ENCODE results near the gene DNASE2B.

DNASE2B gene, protein sequence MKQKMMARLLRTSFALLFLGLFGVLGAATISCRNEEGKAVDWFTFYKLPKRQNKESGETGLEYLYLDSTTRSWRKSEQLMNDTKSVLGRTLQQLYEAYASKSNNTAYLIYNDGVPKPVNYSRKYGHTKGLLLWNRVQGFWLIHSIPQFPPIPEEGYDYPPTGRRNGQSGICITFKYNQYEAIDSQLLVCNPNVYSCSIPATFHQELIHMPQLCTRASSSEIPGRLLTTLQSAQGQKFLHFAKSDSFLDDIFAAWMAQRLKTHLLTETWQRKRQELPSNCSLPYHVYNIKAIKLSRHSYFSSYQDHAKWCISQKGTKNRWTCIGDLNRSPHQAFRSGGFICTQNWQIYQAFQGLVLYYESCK

DNA sequence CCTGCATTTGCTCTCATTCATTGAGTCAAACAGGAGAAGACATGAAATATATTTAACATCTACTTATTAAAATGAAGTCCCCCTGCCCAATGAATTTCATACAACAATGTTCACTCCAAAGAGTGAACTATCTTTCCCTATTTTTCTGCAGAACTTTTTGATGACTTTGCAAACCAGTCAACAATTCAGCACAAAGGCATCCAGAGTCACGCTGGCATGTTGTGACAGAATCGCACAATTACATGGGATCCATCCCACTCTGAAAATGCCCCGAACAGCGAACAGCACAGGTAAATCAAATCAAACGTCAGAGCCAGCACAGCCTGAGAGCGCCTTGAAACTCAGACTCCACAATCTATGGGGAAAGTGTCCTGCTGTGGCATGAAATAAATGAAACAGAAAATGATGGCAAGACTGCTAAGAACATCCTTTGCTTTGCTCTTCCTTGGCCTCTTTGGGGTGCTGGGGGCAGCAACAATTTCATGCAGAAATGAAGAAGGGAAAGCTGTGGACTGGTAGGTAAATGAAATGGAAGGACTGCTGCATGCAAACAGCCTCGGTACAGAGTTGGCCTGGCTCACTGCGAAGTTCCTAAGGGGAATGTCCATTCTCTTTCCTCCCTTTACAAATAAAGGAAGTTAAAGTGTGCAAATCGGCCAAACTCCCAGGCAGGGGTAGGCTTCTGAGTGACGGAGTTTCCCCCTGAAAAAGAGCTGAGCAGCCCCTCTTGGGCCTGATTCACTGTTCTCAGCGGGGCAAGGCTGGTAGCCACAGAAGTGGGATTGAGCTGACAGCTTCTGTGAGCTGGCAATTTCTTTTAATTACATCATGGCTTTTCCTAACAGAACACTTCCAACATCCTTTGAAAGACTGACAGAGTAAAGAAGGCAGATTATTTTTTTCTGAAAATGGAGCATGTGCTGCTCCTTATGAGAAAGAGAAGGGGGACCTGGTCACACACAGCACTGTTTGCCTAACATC, at the start of gene DNASE2B:
Gene DNASE2B (plus strand): TSS at position 310 of the 981 bp plus-strand sequence. CDS start 81 bp downstream, at position 391.
- no peak for DNase-seq (ENCODE audit: low spot score)

DNA sequence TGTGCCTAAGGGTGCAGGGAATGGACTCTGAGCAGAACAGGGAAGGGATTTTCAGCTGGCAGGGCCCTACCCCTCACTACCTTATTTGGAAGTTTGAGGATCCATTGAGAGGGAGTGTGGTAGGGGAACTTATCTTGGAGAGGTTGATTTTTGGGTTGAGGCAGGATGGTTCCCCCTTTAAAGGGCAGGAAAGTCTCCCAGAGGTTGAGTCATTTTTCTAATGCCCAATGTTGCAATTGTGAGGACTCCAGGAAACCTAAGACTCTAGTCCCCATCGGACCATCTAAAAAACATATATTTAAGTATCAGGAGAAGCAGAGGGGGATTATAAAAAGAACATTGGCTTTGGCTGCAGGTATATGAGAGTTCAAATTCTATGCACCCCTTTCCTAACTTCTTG, 49.5 kb upstream of the DNASE2B start:
- no peak for DNase-seq (ENCODE audit: low spot score)

DNA sequence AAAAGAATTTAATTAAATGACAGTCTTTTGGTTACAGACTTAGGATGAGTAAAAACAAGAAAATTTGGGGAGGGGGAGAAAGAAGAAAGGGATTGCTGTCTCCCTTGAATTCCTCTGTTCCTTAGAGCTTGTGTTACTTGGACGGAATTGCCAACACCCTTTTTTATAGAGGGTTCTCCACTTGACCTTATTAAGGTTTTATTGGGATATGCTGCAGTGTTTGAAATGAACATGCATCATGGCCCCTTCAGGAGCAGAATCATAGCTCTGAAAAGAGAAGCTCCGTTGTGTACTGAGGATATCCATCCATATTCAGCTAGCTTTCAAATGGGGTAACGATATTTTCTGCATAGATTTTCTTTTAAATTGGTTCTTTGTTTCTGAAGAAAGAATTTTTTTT, 48.2 kb upstream of the DNASE2B start:
- DNase-seq (ENCODE audit: low spot score) = no peak

DNA sequence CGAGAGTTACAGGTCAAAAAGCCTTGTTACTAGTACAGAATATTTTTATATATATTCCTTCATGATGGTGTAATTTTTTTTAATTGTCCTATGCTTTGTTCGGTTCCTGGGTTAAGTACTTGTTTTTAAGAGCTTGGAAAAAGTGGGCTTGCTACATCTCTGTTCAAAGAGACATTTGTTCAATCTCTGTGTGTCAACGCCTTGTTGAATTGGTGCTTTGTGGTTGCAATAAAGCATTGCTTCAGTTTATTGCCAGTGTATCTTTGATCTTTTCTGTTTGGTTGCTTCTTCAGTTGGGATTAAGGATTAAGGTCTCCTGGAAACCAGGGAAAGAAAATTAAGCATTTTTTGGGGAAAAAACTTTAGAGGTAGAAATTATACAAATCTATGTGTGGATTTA, 47.7 kb upstream of the DNASE2B start:
- DNase-seq (ENCODE audit: low spot score) = no peak

DNA sequence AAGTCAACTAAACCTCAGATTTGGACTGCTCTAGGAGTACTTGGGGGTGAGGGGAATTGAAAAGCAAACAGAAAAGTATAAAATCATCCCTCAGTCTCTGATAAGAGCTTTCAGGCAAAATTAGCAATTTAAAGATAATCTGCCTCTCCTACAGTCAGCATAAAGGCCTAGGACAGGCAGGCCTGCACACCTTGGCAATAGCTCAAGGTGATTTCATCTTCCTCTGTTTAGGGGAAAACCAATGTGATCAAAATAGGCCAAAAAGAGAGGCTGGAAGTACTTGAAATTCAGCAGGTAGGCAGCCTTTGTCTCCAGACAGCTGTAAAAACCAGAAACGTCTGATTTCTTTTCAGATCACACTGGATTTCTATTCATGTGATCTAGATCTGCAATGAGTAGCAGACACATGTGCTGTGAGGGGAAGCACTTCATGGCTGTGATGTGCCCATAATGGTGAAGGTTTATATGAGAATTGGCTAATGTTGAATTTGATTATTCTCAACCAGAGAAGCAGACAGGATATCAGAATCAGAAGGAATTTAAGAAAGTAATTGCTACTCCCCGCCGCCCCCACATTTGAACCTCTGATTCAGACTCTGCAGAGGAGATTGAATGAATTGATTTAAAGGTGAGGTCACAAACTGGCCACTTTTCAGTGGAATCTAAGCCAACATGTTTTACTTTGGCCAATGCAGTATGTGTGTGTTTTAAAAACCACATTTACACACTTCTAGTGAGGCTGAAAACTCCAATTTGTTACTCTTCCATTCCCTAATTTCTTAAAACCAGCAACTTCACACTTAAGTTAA, 45.8 kb upstream of the DNASE2B start:
- DNase-seq (ENCODE audit: low spot score) = no peak

DNA sequence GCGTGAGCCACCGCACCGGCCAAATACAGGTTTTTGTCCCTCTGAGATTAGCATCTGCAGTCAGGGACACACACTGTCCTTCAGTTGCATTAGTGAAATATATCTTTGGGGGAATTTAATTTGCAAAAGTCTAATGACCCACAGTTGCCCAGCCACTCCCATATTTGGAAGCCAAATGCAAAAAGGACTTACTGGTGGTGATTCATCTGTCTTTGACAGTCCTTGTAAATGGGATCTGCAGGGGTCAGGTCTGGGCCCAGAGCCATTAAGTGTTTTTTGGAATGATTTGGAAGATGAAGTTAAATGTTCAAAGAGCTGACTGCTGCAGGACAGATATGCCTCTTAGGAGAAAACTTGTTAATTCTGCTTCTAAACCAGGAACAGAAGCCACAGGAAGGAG, 44.6 kb upstream of the DNASE2B start:
- DNase-seq (ENCODE audit: low spot score) = no peak

DNA sequence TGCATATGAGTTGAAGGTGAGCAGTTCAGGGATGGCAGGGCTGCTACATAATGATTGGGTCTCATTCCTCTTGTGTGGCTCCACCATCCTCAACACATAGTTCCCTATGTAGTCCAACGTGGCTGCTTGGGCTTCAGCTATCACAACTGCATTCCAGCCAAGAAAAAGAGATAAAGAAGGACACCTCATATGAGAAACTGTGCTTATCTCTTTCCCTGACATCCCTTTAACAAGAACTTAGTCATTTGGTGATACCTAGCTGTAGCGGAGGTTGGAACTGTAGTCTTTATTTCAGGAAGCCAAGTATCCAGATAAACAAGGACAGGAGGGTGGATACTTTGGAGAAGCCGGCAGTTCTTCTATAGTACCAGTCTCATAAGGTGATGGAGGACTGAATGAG, 42.7 kb upstream of the DNASE2B start:
- DNase-seq (ENCODE audit: low spot score) = no peak

DNA sequence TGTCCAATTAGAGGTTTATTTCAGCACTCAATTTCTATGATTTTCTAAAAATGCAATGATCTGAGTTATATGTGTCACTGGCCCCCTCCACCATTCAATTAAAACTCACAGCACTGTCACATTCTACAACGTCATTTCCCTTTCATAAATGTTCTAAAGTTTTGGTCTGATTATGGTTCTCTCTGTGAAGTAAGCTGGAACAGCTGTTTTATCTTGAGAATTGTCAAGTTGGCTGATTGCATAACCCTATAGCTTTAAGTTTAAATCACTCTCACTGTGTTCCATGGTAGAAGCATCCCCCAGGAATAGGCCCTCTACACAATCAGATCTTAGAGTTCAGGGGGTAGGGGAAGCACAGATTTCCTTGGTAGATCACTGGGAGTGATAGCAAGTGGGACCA, 41.4 kb upstream of the DNASE2B start:
- no peak for DNase-seq (ENCODE audit: low spot score)

DNA sequence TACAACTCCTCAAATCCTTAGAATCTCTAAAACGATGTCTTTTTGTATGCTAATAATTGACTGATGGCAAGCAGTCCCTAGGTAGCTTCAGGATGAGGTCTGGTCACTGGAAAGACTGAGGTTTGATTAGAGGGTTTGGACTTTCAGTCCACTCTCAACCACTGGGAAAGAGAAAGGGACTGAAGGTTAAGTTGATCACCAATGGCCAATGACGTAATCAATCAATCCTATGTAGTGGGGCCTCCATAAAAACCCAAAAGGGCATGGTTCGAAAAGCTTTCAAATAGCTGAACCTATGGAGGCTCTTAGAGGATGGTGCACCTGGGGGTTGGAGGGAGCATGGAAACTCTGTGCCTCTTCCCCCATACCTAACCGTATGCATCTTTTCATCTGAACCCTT, 39.6 kb upstream of the DNASE2B start:
- DNase-seq (ENCODE audit: low spot score) = no peak

DNA sequence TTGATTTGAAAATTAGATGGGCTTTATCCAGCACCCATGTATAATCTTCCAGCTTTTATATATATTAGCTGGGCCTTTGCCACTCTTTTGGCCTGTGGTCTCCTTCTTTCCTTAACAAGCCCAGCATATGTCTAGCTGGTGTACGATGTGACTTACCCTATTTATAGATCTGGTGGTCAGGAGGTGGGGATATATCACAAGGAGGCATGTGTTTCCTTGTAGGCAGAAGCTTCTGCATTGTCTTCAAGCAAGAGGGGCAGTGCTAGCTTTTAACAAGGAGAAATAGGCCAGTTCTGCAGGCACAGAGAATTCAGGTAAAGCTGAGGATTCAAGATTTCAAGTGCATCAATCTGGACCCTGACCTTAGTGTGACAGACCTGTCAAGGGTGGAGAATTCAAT, 38.0 kb upstream of the DNASE2B start:
- DNase-seq (ENCODE audit: low spot score) = no peak

DNA sequence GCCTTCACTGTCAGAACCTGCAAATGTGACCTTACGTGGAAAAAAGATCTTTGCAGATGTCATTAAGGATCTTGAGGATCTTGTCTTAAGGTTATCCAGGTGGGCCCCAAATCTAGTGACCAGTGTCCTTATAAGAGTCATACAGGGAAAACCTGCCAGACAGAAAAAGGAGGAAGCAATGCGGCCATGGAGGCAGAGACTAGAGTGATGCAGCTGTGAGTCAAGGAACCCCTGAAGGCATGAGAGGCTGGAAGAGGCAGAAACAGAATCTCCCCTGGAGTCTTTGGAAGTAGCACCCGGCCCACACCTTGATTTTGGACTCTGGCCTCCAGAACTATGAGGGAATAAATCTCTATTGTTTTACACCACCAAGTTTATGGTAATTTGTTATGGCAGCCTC, 36.5 kb upstream of the DNASE2B start:
- no peak for DNase-seq (ENCODE audit: low spot score)

DNA sequence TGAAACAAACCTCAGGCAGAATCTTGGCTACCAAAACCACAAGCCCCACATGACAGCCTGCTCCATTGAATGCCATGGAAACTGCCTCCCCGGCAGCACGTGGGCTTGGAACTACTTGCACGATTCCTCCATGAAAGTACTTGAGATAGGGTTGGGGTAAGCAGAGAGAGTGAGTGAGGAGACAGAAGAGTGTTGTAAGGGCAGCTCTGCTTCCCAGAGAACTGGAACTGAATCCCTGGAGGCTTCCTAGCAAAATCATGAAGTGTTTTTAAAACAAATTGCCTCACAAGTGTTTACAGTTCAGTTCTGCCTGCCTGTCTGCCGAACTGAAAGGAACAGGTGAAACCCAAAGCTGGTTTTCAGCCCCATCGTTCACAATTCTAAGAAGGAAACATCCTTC, 35.3 kb upstream of the DNASE2B start:
- DNase-seq (ENCODE audit: low spot score) = no peak

DNA sequence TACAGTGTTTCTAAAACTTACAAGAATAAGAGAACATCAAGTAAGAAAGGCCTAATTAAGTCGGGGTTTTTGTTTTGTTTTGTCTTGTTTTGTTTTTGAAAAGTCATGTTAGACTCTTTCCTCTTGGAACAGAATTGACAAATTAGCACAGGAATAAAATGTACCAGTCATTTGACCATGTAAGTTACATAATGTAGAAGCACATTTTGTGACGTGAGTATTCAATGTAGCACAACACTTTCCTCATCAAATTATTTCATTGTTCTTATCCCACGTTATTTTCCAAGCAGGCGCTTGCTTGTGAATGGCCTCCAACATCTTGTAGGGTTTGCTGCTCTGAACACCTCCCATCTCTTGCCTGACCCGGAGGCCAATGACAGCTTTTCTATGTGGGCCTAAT, 34.7 kb upstream of the DNASE2B start:
- DNase-seq (ENCODE audit: low spot score) = no peak

DNA sequence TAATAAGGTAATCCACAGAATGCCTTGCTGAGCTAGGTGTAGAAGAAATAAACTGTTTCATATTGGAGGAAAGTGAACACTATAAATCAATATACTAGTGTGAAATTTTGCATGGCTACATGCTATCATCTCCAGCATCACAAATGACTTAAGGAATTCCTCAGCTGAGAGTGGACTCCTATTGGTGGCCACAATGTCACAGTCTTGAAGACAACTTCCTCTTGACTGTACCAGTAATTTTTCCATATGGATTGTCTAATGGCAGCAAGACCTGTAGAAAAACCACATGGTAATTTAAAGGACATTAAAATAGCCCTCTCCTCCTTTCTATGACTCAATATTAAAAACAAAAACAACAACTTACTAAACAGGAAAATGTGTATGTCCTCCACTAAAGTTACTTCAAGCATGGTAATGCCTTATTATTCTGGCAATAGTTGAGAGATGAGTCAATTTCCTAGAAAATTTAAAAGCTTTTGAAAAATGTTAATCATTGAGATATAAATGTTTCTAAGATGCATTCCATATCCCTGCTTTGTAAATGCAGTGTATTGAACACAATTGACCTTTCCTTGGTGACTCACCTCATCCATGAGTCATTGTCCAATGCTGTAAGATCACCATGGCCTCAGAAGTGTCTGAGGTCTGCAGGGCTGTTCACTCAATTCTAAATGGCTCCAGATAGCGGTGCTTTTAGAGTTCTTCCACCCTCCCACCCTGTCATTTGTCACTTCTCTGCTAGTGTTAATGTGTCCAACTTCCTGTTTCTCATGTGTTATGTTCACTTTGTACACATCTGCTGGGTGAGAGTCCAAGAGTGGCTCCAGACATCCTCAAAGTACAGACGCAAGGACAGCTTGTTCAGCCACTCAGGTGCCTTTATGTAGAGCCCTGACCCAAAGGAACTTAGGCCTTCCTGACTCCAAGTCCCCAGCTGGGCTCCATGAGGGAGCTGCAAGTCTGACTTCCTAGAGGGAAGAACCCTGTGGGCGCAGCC, 32.8 kb upstream of the DNASE2B start:
- peak; percentile 44 for DNase-seq (ENCODE audit: low spot score)

DNA sequence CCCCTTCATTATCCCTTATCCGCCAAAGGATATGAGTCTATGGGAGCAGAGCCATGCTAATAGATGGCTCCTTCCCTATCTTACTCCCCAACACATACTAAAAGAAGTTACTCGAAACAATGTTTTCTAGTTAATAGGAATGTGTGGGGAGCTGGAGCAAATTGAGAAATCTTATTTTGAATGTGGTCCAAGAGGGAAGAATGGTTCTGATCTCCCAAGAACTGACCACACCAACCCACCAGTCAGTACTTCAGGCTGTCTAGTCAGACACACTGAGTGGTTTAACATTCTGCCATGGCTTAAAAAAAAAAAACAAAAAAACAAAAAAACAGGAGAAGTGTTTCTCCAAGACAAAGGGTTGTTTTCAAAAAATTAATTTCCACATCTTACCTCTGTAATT, 31.5 kb upstream of the DNASE2B start:
- DNase-seq (ENCODE audit: low spot score) = no peak

DNA sequence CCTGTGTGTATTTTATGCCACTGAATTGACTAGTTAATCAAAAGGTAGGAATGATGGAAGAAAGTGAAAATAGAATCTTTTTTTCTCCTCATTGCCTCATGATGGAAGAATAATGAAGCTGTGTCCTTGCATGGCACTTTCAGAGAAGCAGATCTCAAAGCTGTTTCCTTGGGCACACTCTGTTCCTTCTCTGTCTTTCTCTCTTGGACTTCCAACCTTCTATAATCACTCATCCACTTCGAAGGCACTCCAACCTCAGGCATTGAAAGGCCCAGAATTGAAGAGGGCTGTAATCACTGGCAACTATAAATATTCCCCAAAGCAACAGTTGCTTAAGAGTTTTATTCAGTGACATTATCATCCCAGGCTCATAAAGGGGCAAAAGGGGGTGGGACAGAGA, 31.1 kb upstream of the DNASE2B start:
- no peak for DNase-seq (ENCODE audit: low spot score)

DNA sequence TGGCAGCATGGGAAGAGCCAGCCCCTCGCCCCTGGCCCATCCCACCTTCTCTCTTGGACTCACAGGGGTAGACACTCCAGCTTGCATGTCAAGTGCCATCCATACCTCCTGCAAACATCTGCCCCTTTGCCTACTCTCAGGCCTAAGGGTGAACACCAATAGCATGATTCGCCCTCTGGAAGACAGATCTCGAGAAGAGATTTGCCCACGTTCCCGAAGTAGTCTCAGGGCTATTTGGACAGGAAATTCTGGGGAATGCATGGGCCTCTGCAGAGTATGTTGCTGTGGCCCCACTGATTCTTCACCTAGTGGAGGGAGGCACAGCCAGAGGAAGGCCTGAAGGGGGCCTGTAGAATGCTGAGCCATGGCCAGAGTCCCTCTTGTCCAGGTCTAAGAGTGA, 29.8 kb upstream of the DNASE2B start:
- DNase-seq (ENCODE audit: low spot score) = no peak

DNA sequence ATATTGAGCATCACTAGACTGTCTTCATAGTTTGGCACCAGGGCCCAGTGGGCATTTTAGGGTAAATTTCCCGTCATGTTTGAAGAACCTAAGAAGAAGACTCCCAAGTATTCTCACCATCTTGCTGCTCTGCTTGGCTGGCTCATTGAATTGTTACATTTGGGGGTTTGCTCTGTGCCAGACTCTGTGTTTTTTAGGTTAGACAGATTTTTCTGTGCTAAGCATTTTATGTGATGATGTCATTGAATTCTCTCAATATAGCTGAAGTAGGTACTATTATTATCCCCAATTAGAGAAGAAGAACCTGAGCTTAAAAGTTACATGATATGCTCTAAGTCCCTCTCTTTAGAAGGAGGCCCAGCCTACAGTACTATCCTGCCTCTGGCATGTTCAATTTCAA, 28.0 kb upstream of the DNASE2B start:
- DNase-seq (ENCODE audit: low spot score) = no peak

DNA sequence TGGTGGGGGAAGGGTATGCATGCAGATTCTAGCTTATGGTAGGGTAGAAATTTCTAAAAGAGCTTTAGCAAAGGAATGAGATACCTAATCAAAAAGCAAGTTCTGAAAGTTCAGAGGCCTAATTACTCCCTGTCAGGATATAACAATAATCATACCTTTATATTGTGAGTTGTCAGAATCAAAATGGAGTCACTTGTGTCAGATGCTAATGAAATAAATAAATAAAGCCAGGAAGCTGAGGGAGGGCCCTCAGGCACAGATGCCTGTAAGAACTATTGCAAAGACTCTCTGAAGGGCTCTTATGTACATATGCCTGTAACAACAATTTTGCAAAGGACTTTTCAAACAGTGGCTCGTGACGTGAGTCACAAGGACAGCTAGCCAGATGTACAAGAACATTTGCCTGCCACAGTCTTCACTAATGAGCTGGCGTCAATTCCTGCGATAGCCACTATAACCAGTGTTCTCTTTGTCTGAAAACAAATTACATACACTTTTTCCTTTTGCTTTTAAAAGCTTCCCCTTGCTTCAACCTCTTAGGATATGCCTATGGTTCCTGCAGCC, 27.4 kb upstream of the DNASE2B start:
- DNase-seq (ENCODE audit: low spot score) = no peak

DNA sequence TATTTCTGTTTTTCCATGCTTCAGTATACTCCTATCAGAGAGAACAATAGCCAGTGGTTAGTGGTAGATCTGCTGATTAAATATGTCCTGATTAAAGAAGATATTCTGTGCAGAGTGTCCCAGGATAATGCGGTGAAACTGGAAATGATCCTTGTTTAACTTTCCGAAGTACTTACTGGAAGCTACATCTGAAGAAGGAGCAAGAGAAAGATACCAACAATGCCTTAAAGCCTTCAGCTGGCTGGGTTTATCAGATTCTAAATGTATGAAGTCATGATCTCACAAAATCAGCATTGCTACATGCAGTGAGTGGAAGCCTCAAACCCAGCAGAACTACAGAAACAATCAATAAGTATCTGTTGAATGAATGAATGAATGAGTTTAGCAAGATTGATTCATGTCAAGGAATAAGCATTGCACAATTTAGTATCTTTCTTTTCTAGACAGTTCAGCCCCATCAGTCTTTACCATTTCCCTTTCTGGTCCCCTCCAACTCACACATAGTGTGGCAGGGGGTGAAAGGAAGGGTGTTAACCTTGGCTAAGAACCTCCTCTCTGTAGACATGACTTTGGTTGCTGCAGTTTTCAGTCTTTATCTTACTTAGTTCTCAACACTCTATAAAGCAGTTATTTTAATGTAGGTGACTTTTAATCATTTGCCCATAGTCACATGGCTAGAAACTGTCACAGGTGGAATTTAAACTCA, 24.7 kb upstream of the DNASE2B start:
- no peak for DNase-seq (ENCODE audit: low spot score)

All from CD4-positive, alpha-beta T cell treated with Interleukin-15 for 4 hours (primary cell).